WI38 (cell line): Measurements from ENCODE around the gene PLEKHF1.

Source experiments
- H3K4me3 ChIP-seq: 2 replicates; pipeline ENCODE4 v1.5.1; 2011; ENCODE audit warnings: low read depth, mild to moderate bottlenecking, control low read depth, low read length
- CTCF ChIP-seq: IDR thresholded peaks from 2 replicates; pipeline ENCODE4 v1.5.1; 2012; ENCODE audit warnings: low read depth, mild to moderate bottlenecking, control low read depth, low read length

PLEKHF1 gene

GRCh38 chr19:29672319-29672932 lies 7.2 kb downstream of the PLEKHF1 start:
- no peak overlapping the region for H3K4me3 ChIP-seq
- no peak for TF ChIP-seq CTCF

GRCh38 chr19:29672933-29673336 lies 7.7 kb downstream of the PLEKHF1 start:
- no peak for TF ChIP-seq CTCF
- H3K4me3 ChIP-seq: no peak overlapping the region

GRCh38 chr19:29673451-29674371 lies 8.4 kb downstream of the PLEKHF1 start:
- no peak for TF ChIP-seq CTCF
- no peak overlapping the region for H3K4me3 ChIP-seq

GRCh38 chr19:29674374-29675119 lies 9.3 kb downstream of the PLEKHF1 start:
- TF ChIP-seq CTCF: no peak
- no peak overlapping the region for H3K4me3 ChIP-seq

- no peak overlapping the region for H3K4me3 ChIP-seq
- TF ChIP-seq CTCF: no peak
These were observed 9.9 kb downstream of the PLEKHF1 start for GRCh38 chr19:29675120-29675649.

GRCh38 chr19:29675650-29676186 lies 10.5 kb downstream of the PLEKHF1 start:
- TF ChIP-seq CTCF: no peak
- no peak overlapping the region for H3K4me3 ChIP-seq
